Stimulated activated CD4-positive, alpha-beta T cell treated with anti-CD3 and anti-CD28 coated beads, Interleukin-4, amount 100 ng/mL, for 4 hours (primary cell): ENCODE data around the gene PUSL1.
A peak's percentile ranks its signal among the peaks of the same experiment; 100 is the strongest.

Experiments used
- DNase-seq, 2 experiments: peaks; one replicate each; pipeline ENCODE4 v3.0.0-alpha.2; 2020

The PUSL1 gene

GRCh38 chr1:1295154-1295923, 13.1 kb upstream of the PUSL1 start:
- no peak for DNase-seq

- DNase-seq, result no peak
Observed at GRCh38 chr1:1296070-1297061, 12.0 kb upstream of the PUSL1 start.

GRCh38 chr1:1297802-1298424, 10.5 kb upstream of the PUSL1 start:
- DNase-seq, result no peak

GRCh38 chr1:1298861-1299685, 9.3 kb upstream of the PUSL1 start:
- no peak for DNase-seq

- no peak for DNase-seq
Observed at GRCh38 chr1:1299686-1300351, 8.6 kb upstream of the PUSL1 start.

- no peak for DNase-seq
Observed at GRCh38 chr1:1300352-1300739, 8.1 kb upstream of the PUSL1 start.

- DNase-seq, result no peak
Observed at GRCh38 chr1:1302006-1302430, 6.4 kb upstream of the PUSL1 start.

- DNase-seq, result no peak
Observed at GRCh38 chr1:1302951-1303509, 5.4 kb upstream of the PUSL1 start.

- no peak for DNase-seq
Observed at GRCh38 chr1:1303736-1304135, 4.7 kb upstream of the PUSL1 start.

GRCh38 chr1:1304331-1305299, 3.8 kb upstream of the PUSL1 start:
- no peak for DNase-seq

GRCh38 chr1:1305300-1306069, 2.9 kb upstream of the PUSL1 start:
- DNase-seq, result peak; percentile 63 to 75

- DNase-seq, result no peak
Observed at GRCh38 chr1:1306070-1306660, 2.2 kb upstream of the PUSL1 start.

GRCh38 chr1:1306661-1307260, 1.6 kb upstream of the PUSL1 start:
- no peak for DNase-seq

- DNase-seq, result no peak
Observed at GRCh38 chr1:1307261-1307922, 1.0 kb upstream of the PUSL1 start.

- no peak for DNase-seq
Observed at GRCh38 chr1:1308756-1309250, 406 bp downstream of the PUSL1 start.

GRCh38 chr1:1309251-1310108, 1.1 kb downstream of the PUSL1 start:
- no peak for DNase-seq

- no peak for DNase-seq
Observed at GRCh38 chr1:1310109-1310385, 1.6 kb downstream of the PUSL1 start.
